SKM-1 treated with dmso at 0.1 percent for 144 hours (cell line): ENCODE measurements around the gene PUS10.
"Not testable (repeated sequence)": the region's sequence is repeated elsewhere in the genome, so short reads cannot be mapped to it uniquely, and the experiment has no call there.

ENCODE experiments used
- DNase-seq: peaks from one replicate; lab custom pipeline; 2025; ENCODE audit not compliant: unreplicated experiment; lab: John Stamatoyannopoulos, UW

PUS10 gene

GRCh38 chr2:60936757-60937156 is 81.3 kb downstream of the PUS10 start:
- no peak for DNase-seq

- DNase-seq = no peak
Measured at GRCh38 chr2:60934165-60934722, 83.8 kb downstream of the PUS10 start.

- DNase-seq = no peak
Measured at GRCh38 chr2:60932954-60933353, 85.1 kb downstream of the PUS10 start.

- DNase-seq = not testable (repeated sequence)
Measured at GRCh38 chr2:60932061-60932460, 86.0 kb downstream of the PUS10 start.

- DNase-seq = peak; percentile 94
Measured at GRCh38 chr2:60926741-60927552, 91.1 kb downstream of the PUS10 start.

GRCh38 chr2:60925994-60926740 is 91.9 kb downstream of the PUS10 start:
- peak; percentile 71 for DNase-seq

- no peak for DNase-seq
Measured at GRCh38 chr2:60907329-60907728, 110.7 kb downstream of the PUS10 start.

- DNase-seq = no peak
Measured at GRCh38 chr2:60906395-60906794, 111.7 kb downstream of the PUS10 start.

- not testable (repeated sequence) for DNase-seq
Measured at GRCh38 chr2:60905867-60906266, 112.2 kb downstream of the PUS10 start.

GRCh38 chr2:60901296-60901695 is 116.8 kb downstream of the PUS10 start:
- DNase-seq = not testable (repeated sequence)

- DNase-seq = no peak
Measured at GRCh38 chr2:60899892-60900249, 118.2 kb downstream of the PUS10 start.

GRCh38 chr2:60899230-60899891 is 118.7 kb downstream of the PUS10 start:
- DNase-seq = no peak

GRCh38 chr2:60898567-60898966 is 119.5 kb downstream of the PUS10 start:
- DNase-seq = no peak
